GM19467 (cell line): ENCODE data around the gene LRR1.
"Not testable (repeated sequence)": the region's sequence is repeated elsewhere in the genome, so short reads cannot be mapped to it uniquely, and the experiment has no call there.

Source experiments
- ATAC-seq: cut with Tn5 transposase; IDR thresholded peaks from one replicate; pipeline ENCODE4 v1.9.1; 2021; ENCODE audit warnings: mild to moderate bottlenecking, moderate library complexity; ENCODE audit not compliant: unreplicated experiment

The LRR1 gene

DNA sequence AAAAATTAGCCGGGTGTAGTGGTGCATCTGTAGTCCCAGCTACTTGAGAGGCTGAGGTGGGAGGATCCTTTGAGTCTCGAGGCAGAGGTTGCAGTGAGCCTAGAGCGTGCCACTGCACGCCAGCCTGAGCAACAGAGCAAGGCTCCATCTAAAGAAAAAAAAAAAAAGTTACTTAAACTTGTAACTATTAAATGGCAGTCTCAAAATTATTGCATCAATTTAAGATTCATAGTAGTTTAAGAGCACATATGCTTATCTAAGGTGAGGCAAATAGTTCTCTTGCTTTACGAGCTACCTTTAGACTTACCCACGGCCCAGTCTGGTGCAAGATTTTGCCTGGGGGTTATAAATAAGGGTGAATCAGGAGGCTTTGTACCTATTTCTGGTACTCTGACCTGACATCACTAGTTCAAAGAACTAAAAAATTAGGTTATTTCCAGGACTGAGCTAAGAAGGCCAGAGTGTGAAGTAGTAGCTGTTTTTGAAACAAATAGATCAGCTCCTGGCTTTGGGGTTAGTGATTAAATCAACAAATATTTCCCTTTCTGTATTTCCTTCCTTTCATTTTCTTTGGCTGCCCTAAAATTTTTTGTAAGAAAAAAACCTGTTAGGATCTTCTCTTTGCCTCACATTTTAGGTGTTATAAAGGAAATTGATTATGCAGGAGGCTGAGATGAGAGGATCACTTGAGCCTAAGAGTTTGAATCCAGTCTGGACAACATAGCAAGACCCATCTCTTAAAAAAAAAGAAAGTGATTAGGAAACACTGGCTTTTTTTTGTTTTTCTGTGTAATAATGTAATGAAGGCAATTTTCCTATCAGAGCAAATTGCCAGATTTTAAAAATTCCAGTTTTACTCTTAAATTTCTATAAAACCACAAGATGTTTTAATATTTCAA, 25.4 kb downstream of the LRR1 start:
- ATAC-seq: no peak

- peak; percentile 80 for ATAC-seq
Observed at GRCh38 chr14:49633640-49634546, 35.2 kb downstream of the LRR1 start.

DNA sequence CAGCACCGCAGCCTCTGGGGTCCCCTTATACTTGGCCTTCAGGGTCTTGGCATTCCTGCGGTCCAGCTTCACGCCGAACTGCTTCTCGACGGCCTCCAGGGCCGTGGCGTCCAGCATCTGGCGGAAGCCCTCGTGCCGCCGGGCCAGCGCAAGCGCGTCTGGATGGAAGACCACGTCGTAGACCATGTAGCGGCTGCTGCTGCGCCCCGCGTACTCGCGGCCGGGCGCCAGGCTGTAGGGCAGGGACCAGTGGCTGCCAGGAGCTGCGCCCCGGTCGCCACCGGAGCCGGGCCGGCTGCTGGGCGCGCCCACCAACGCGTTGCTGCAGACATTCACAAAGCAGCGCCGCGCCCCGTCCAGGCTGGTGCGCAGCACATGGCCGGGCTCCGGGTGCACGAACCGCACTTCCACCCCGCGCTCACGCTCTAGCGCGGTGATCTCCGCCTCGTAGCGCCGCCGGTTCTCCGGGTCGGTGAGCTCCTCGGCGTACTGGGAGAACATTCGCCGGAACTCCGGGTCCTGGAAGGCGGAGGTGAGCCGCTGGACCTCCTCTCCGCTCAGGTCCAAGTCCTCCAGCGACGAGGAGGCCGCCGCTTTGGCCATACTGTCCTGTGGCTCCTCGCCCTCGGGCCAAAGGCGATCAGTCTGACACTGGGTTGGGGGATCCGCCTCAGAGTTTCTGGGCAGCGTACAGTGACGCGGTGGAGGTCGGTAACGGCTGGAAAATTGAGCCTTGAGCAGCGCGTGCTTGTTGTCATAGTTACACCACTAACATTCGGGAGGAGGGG, 36.0 kb downstream of the LRR1 start, which contains the start of gene DNAAF2:
Gene DNAAF2 (minus strand): TSS at position 698 of the 788 bp plus-strand sequence. CDS start 95 bp downstream, at position 603.
- peak; percentile 23 for ATAC-seq

DNA sequence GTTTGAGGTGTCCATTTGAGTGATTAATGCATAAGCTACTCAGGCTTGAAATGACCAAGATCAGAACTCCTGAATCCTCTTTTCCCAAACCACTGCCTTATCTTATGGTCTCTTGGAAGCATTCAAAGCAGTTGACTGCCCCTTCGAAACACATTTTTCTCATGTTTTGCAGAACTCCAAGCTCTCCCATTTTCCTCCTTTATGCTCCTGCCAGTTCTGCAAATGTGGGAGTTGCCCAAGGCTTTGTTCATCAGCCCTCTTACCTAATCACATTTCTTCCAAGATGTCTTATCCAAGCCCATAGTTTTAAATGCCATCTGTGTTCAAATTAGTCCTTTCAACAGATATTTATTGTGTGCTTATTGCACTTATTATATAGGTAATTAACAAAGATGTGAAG, 38.1 kb downstream of the LRR1 start:
- no peak for ATAC-seq

- no peak for ATAC-seq
Observed at GRCh38 chr14:49637534-49638078, 38.9 kb downstream of the LRR1 start.

- ATAC-seq: no peak
Observed at GRCh38 chr14:49640540-49641417, 42.0 kb downstream of the LRR1 start.

- no peak for ATAC-seq
Observed at GRCh38 chr14:49641697-49642129, 43.0 kb downstream of the LRR1 start.

- no peak for ATAC-seq
Observed at GRCh38 chr14:49642163-49642562, 43.4 kb downstream of the LRR1 start.

DNA sequence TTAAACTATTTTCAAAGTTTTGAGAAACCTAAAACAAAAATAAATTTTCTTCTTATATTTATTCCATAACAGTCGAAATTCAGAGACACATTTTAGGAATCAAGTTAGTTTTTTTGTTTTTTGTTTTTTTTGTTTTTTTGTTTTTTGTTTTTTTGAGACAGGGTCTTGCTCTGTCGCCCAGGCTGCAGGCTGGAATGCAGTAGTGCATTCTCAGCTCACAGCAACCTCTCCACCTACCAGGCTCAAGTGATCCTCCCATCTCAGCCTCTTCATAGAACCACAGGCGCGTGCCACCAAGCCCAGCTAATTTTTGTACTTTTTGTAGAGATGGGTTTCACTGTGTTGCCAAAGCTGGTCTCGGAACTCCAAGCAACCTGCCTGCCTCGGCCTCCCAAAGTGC, 54.8 kb downstream of the LRR1 start:
- no peak for ATAC-seq

DNA sequence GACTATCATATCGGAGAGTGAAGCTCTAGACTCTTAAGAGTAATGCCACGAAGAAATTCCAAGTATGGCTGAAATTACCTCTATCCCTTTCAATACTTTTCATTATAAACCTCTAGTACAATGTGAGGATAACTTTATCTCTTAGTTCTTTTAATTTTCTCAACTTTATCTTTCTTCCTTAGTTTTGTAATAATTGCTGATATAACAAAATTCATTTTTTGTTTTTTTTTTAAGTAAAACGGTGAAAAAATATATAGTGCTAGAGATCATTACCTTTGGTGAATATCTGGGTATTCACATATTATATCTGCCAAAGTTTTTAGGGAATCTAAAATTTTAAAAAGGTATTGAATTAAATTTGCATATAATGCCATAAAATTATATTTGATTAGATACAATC, 55.8 kb downstream of the LRR1 start:
- no peak for ATAC-seq

DNA sequence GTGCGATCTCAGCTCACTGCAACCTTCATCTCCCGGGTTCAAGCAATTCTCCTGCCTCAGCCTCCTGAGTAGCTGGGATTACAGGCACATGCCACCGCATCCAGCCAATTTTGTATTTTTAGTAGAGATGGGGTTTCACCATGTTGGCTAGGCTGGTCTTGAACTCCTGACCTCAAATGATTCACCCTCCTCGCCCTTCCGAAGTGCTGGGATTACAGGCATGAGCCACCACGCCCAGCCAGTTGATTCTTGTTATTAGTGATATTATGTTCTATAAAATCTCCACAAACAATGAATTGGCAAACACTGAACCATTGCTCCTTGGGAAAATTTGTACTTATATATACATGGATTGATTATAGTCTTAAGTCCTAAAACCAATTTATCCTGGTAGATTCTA, 58.8 kb downstream of the LRR1 start:
- not testable (repeated sequence) for ATAC-seq

GRCh38 chr14:49659526-49660455, 61.1 kb downstream of the LRR1 start:
- ATAC-seq: no peak
